Calu3 (cell line): Measurements from ENCODE around the gene ZG16. TPM values are rescaled to one million over a fixed set of nuclear protein-coding genes. Genes with fewer than 3 reads are reported as not detected.
A peak's percentile ranks its signal among the peaks of the same experiment; 100 is the strongest.

ENCODE experiments used
- BruUV-seq: library from RNA; stranded (reverse); fragments of 400-500 nt; replicated peaks from 2 replicates; lab custom pipeline; 2021; lab: Mats Ljungman, UMichigan
- CTCF ChIA-PET: fragments of 300-600 bp; sonication (Branson Sonifier 250); formaldehyde crosslinking; loops from one replicate; lab custom pipeline; 2022; ENCODE audit warnings: antibody characterized with exemption; lab: Charles Lee
- DNase-seq: peaks from one replicate; pipeline ENCODE4 v3.0.0; 2022
- H3K27ac Mint-ChIP-seq: one replicate; pipeline ENCODE4 v1.8.0; 2022; ENCODE audit warnings: mixed read lengths; ENCODE audit not compliant: unreplicated experiment
- H3K27me3 Mint-ChIP-seq: one replicate; pipeline ENCODE4 v1.8.0; 2022; ENCODE audit warnings: mixed read lengths; ENCODE audit not compliant: unreplicated experiment
- H3K36me3 Mint-ChIP-seq: one replicate; pipeline ENCODE4 v1.8.0; 2022; ENCODE audit warnings: mild to moderate bottlenecking, moderate library complexity, mixed read lengths; ENCODE audit not compliant: insufficient read depth, unreplicated experiment
- H3K4me1 Mint-ChIP-seq: one replicate; pipeline ENCODE4 v1.8.0; 2022; ENCODE audit warnings: mild to moderate bottlenecking, low read depth, mixed read lengths; ENCODE audit not compliant: unreplicated experiment
- H3K4me3 Mint-ChIP-seq: one replicate; pipeline ENCODE4 v1.8.0; 2022; ENCODE audit warnings: mild to moderate bottlenecking, low read depth, moderate library complexity, mixed read lengths; ENCODE audit not compliant: unreplicated experiment
- H3K9me3 Mint-ChIP-seq: one replicate; pipeline ENCODE4 v1.8.0; 2022; ENCODE audit warnings: low read depth, mixed read lengths; ENCODE audit not compliant: unreplicated experiment
- intact Hi-C: fragments of 100-400 bp; cut with micrococcal nuclease; formaldehyde crosslinking; loops from one replicate; pipeline ENCODE4 v1.10.0; 2022; ENCODE audit not compliant: unreplicated experiment
- total RNA-seq: library from RNA; stranded (reverse); gene quantifications from 2 replicates; pipeline ENCODE4 v1.2.3, GENCODE V29; 2022
- TF ChIP-seq, protein P1 (sequence below): fragments of 200-600 bp; IDR thresholded peaks from one replicate; pipeline ENCODE4 v1.8.0; 2022; ENCODE audit warnings: antibody characterized with exemption; ENCODE audit not compliant: unreplicated experiment

Gene ZG16
- total RNA-seq, 1 experiment from 2014 or later = not detected

DNA sequence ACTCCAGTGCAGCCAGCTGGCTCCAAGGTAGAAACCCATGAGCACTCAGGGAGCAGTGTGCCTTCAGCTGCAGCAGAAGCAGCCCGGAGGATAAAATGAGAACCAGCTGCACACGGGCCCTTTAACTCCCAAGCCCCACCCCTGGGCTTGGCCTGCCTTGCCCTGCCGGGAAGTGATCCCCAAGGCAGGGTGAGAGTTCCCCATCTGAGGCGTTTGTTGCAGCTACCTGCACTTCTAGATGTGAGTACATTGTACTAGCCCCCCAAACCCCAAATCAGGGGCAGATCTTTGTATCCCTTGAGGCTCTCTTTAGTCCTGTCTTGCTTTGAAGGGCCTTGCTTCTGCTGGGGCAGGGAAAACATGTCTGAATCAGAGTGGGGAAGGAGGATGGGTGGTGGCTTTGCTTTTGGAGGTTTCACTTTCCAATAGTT lies 42.2 kb downstream of the ZG16 start, which contains the start of gene MVP:
TSS of gene MVP (plus strand) at position 192 of the 431 bp plus-strand sequence. CDS start 10,088 bp downstream, outside the sequence.
- Mint-ChIP-seq H3K4me1 (peaks cover 38% of the 10 kb centered on the region), H3K4me3 (peak within 1 kb of the TSS; percentile 92), H3K9me3 (no peaks in the 10 kb centered on the region), H3K27me3 (peaks cover 2% of the 10 kb centered on the region), H3K27ac (peak within 1 kb of the TSS; percentile 95), H3K36me3 (peaks cover 88% of the 10 kb centered on the region)
- CTCF ChIA-PET = interaction anchor here (1.4 to 3.8 kb wide), 4 partner anchors 16 to 212 kb away, joined by 3 to 19 read pairs (median 4); partner anchors contain the start of gene KIF22
- intact Hi-C loops = loop anchor here (2.0 to 10.0 kb wide), 5 partner anchors 29 to 202 kb away; partner anchors contain the start of genes ASPHD1, C16orf92 and CDIPT
- TF ChIP-seq, protein P1, sequence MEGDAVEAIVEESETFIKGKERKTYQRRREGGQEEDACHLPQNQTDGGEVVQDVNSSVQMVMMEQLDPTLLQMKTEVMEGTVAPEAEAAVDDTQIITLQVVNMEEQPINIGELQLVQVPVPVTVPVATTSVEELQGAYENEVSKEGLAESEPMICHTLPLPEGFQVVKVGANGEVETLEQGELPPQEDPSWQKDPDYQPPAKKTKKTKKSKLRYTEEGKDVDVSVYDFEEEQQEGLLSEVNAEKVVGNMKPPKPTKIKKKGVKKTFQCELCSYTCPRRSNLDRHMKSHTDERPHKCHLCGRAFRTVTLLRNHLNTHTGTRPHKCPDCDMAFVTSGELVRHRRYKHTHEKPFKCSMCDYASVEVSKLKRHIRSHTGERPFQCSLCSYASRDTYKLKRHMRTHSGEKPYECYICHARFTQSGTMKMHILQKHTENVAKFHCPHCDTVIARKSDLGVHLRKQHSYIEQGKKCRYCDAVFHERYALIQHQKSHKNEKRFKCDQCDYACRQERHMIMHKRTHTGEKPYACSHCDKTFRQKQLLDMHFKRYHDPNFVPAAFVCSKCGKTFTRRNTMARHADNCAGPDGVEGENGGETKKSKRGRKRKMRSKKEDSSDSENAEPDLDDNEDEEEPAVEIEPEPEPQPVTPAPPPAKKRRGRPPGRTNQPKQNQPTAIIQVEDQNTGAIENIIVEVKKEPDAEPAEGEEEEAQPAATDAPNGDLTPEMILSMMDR = no peak
- DNase-seq = peak; percentile 69
- no TSS peak for BruUV-seq

DNA sequence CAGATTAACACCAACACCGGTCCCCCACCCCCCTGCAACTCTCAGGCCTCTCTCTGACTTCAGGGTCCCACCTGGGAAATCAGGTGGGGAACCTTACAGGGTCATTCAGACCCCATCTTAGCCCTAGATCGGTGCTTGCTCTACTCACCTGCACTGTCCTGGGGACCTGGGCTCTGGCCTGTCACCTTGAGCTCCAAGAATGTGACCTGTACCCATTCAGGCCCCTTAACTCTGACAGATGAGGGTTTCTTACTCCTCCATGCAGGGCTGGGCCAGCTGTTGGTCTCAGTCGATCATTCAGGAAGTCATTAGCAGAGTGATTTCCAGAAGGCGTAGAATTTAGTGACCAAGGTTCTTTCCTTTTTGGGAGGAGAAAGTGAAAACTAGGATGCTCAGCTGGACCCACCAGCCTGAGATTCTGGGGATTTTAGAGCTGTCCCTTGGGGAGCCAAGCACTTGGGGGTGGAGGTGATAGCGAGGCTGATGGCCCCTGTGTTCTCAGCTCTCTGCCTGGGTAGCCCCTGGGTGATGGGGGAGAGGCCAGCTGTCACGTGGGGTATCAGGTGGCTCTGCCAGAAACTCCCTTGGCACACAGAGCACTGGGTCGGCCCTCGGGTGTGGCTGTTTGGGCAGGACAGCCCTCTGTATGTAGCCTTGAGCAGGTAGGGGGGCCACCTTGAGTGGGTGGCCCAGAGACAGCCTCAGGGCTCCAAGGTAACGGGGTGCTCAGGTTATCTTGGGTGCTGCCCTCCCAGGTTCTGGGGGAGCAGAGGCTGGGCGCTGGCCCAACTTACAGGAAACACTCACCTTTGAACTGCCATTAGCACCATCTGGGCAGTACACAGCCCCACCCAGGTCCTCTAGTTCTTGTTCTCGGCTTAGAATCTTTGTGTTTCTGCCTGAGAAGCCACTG lies 42.9 kb downstream of the ZG16 start:
- intact Hi-C loops = loop anchor here (2.0 to 10.0 kb wide), 5 partner anchors 28 to 201 kb away; partner anchors contain the start of genes ASPHD1, C16orf92 and CDIPT
- Mint-ChIP-seq H3K36me3 (peaks cover 87% of the 10 kb centered on the region), H3K9me3 (no peaks in the 10 kb centered on the region), H3K4me1 (peaks cover 40% of the 10 kb centered on the region), H3K27ac (peak overlapping the region; percentile 95), H3K4me3 (peak overlapping the region; percentile 92), H3K27me3 (no peaks in the 10 kb centered on the region)
- TF ChIP-seq, protein P1 = no peak
- CTCF ChIA-PET = interaction anchor here (0.7 to 3.8 kb wide), 8 partner anchors 9 to 256 kb away, joined by 3 to 19 read pairs (median 4); partner anchors contain the start of gene KIF22
- TSS peak; percentile 81 for BruUV-seq
- peak; percentile 81 for DNase-seq

DNA sequence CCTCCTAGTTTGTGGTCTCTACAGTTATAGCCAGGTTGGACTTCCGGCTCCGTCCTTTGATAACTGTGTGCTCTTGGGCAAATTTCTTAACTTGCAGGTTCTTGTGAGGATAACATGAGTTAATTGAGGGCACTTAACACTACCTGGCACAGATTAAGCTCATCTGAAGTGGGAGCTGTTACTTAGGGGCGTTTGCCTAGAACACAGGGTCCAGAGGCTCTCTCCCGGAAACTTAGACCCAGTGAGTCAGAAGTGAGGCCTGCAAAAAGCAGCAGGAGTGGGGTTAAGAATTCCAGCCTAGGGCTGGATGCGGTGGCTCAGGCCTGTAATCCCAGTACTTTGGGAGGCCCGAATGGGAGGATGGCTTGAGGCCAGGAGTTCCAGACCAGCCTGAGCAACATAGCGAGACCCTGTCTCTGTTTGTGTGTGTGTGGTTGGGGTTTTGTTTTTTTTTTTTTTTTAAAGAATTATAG lies 43.6 kb downstream of the ZG16 start:
- Mint-ChIP-seq H3K4me3 (peak overlapping the region; percentile 92), H3K4me1 (peaks cover 45% of the 10 kb centered on the region), H3K27me3 (no peaks in the 10 kb centered on the region), H3K9me3 (no peaks in the 10 kb centered on the region), H3K36me3 (peaks cover 87% of the 10 kb centered on the region), H3K27ac (peak overlapping the region; percentile 95)
- CTCF ChIA-PET = interaction anchor here (0.6 to 3.8 kb wide), 5 partner anchors 10 to 1290 kb away, joined by 3 to 19 read pairs (median 4); no protein-coding TSS in a partner anchor
- peak; percentile 61 for DNase-seq
- intact Hi-C loops = loop anchor here (2.0 to 10.0 kb wide), 5 partner anchors 27 to 201 kb away; partner anchors contain the start of genes ASPHD1, C16orf92 and CDIPT
- TF ChIP-seq, protein P1 = no peak
- no TSS peak for BruUV-seq

DNA sequence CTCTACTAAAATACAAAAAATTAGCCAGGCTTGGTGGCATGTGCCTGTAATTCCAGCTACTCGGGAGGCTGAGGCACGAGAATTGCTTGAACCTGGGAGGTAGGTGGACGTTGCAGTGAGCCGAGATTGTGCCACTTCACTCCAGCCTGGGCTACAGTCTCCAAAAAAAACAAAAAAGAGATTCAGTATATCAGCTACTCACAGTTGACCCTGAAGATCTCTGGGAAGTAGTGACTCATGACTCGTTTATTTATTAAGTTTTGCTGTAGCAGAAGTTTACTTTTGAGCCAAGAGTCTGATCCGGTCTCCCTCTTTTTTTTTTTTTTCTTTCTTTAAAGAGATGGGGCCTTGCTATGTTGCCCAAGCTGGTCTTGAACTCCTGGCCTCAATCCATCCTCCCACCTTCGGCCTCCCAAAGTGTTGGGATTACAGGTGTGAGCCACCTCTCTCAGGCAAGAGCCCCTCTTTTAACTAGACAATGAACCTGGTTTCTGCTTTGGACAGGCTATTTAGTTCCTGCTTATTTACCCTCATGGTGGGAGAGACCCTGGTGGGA lies 46.6 kb downstream of the ZG16 start:
- DNase-seq = no peak
- intact Hi-C loops = loop anchor here (5.0 to 10.0 kb wide), 4 partner anchors 38 to 198 kb away; partner anchors contain the start of genes ASPHD1, C16orf92 and CDIPT
- Mint-ChIP-seq H3K36me3 (peaks cover 62% of the 10 kb centered on the region), H3K27me3 (no peaks in the 10 kb centered on the region), H3K4me1 (peaks cover 31% of the 10 kb centered on the region), H3K4me3 (peak overlapping the region; percentile 61), H3K27ac (peak overlapping the region; percentile 95), H3K9me3 (no peaks in the 10 kb centered on the region)
- TF ChIP-seq, protein P1 = no peak
- BruUV-seq = no TSS peak
- CTCF ChIA-PET = interaction anchor here (0.8 to 1.1 kb wide), 2 partner anchors 17 to 24 kb away, joined by 3 to 6 read pairs; no protein-coding TSS in a partner anchor
